HepG2 (cell line): ENCODE data around the gene KRTCAP2. TPM values are rescaled to one million over a fixed set of nuclear protein-coding genes. Genes with fewer than 3 reads are reported as not detected.

Experiments
- EP300 ChIP-seq, 3 experiments: sonication (generic) in 1 of 3; formaldehyde crosslinking in 1 of 3; IDR thresholded peaks; 2 replicates each; pipeline versions ENCODE4 v1.5.1 to v1.6.1; 2011 to 2020; ENCODE audit warnings: low read depth in 2 of 3, low read length in 2 of 3, borderline replicate concordance in 1 of 3, improper control_type of control experiment in 1 of 3, mild to moderate bottlenecking in 1 of 3, missing genetic modification reagents in 1 of 3, moderate library complexity in 1 of 3
- FOXM1 ChIP-seq: sonication (generic); formaldehyde crosslinking; IDR thresholded peaks from 2 replicates; pipeline ENCODE4 v1.5.0; 2020; ENCODE audit warnings: missing genetic modification reagents
- GABPA ChIP-seq, 2 experiments: IDR thresholded peaks; 2 replicates each; pipeline ENCODE4 v1.6.1; 2011 to 2016; ENCODE audit warnings: low read depth in 2 of 2, low read length in 1 of 2, missing biosample characterization in 1 of 2, missing genetic modification characterization in 1 of 2
- GATAD2A ChIP-seq: IDR thresholded peaks from 2 replicates; pipeline ENCODE4 v1.6.1; 2016
- JUN ChIP-seq: sonication (generic); formaldehyde crosslinking; IDR thresholded peaks from 2 replicates; pipeline ENCODE4 v1.4.0; 2020; ENCODE audit warnings: mild to moderate bottlenecking, missing genetic modification reagents
- NFATC3 ChIP-seq: sonication (generic); formaldehyde crosslinking; IDR thresholded peaks from 2 replicates; pipeline ENCODE4 v1.5.1; 2020; ENCODE audit warnings: mild to moderate bottlenecking, missing genetic modification reagents
- NFE2L1 ChIP-seq: sonication (generic); formaldehyde crosslinking; IDR thresholded peaks from 2 replicates; pipeline ENCODE4 v1.4.0; 2020; ENCODE audit warnings: missing genetic modification reagents, mild to moderate bottlenecking, borderline replicate concordance
- PAX8 ChIP-seq: sonication (generic); formaldehyde crosslinking; IDR thresholded peaks from 2 replicates; pipeline ENCODE4 v1.8.0; 2022; ENCODE audit warnings: mild to moderate bottlenecking, missing genetic modification reagents, borderline replicate concordance
- TCF12 ChIP-seq, 2 experiments: fragments of 450-650 bp in 1 of 2; sonication (generic) in 1 of 2; formaldehyde crosslinking in 1 of 2; IDR thresholded peaks; 2 replicates each; pipeline versions ENCODE4 v1.6.1 to v1.8.0; 2017 to 2022; ENCODE audit warnings: antibody characterized with exemption in 1 of 2, mild to moderate bottlenecking in 1 of 2, missing genetic modification reagents in 1 of 2, moderate library complexity in 1 of 2
- TRIM24 ChIP-seq: sonication (generic); formaldehyde crosslinking; IDR thresholded peaks from 2 replicates; pipeline ENCODE4 v1.8.0; 2022; ENCODE audit warnings: mild to moderate bottlenecking, missing genetic modification reagents
- U2AF2 ChIP-seq: fragments of 200-400 bp; formaldehyde crosslinking; IDR thresholded peaks from 2 replicates; pipeline ENCODE4 v1.6.1; 2017; ENCODE audit warnings: low read depth, mild to moderate bottlenecking, low read length
- ZBTB3 ChIP-seq: sonication (generic); formaldehyde crosslinking; IDR thresholded peaks from 2 replicates; pipeline ENCODE4 v1.4.0; 2020; ENCODE audit warnings: low read depth, mild to moderate bottlenecking, moderate library complexity, missing genetic modification reagents, borderline replicate concordance
- ZKSCAN5 ChIP-seq: sonication (generic); formaldehyde crosslinking; IDR thresholded peaks from 2 replicates; pipeline ENCODE4 v1.5.1; 2020; ENCODE audit warnings: mild to moderate bottlenecking, missing genetic modification reagents
- ZNF333 ChIP-seq: sonication (generic); formaldehyde crosslinking; IDR thresholded peaks from 2 replicates; pipeline ENCODE4 v1.4.0; 2020; ENCODE audit warnings: mild to moderate bottlenecking, missing genetic modification reagents, borderline replicate concordance
- polyA plus RNA-seq, 8 experiments: library from polyadenylated mRNA; depleted of rRNA in 3 of 8; stranded (reverse) in 7 of 8; unstranded in 1 of 8; fragments of >200 nt; fragmentation: Illumina TruSeq in 4 of 8; extraction: Trizol in 4 of 8; gene quantifications; 2 replicates each; pipeline versions ENCODE4 v1.2.1 to v1.2.3, GENCODE V29; 2011 to 2016; ENCODE audit warnings: low read depth in 4 of 8, missing spikeins in 1 of 8, mixed read lengths in 1 of 8; ENCODE audit not compliant: insufficient read depth in 1 of 8
- total RNA-seq, 5 experiments: library from RNA; depleted of rRNA; stranded (reverse); fragments of >200 nt; fragmentation: Illumina TruSeq; extraction: Trizol; gene quantifications; 2 replicates each; pipeline ENCODE4 v1.2.3, GENCODE V29; 2016; ENCODE audit warnings: low read depth in 1 of 5
- TF ChIP-seq, protein P1 (sequence below): sonication (generic); formaldehyde crosslinking; IDR thresholded peaks from 2 replicates; pipeline ENCODE4 v1.8.0; 2022; ENCODE audit warnings: mild to moderate bottlenecking, missing genetic modification reagents, moderate library complexity
- TF ChIP-seq, protein P2 (sequence below): sonication (generic); formaldehyde crosslinking; IDR thresholded peaks from 2 replicates; pipeline ENCODE4 v1.5.1; 2020; ENCODE audit warnings: missing genetic modification reagents, mild to moderate bottlenecking, borderline replicate concordance
- TF ChIP-seq, protein P3 (sequence below): IDR thresholded peaks from 2 replicates; pipeline ENCODE4 v1.6.1; 2018; ENCODE audit warnings: missing genetic modification reagents
- TF ChIP-seq, protein P4 (sequence below): sonication (generic); formaldehyde crosslinking; IDR thresholded peaks from 2 replicates; pipeline ENCODE4 v1.4.0; 2020; ENCODE audit warnings: mild to moderate bottlenecking, missing genetic modification reagents
- TF ChIP-seq, protein P5 (sequence below), 2 experiments: sonication (generic) in 1 of 2; formaldehyde crosslinking in 1 of 2; IDR thresholded peaks; 2 replicates each; pipeline versions ENCODE4 v1.4.0 to v1.6.1; 2018 to 2020; ENCODE audit warnings: missing genetic modification reagents in 2 of 2, borderline replicate concordance in 1 of 2, low read depth in 1 of 2, mild to moderate bottlenecking in 1 of 2, missing biosample characterization in 1 of 2

KRTCAP2 gene
- total and polyA plus RNA-seq, 2 of the 13 experiments (the other 11 are each of a cell fraction or from before 2014, with no cell fraction given): 77.3 to 79.4 TPM

DNA sequence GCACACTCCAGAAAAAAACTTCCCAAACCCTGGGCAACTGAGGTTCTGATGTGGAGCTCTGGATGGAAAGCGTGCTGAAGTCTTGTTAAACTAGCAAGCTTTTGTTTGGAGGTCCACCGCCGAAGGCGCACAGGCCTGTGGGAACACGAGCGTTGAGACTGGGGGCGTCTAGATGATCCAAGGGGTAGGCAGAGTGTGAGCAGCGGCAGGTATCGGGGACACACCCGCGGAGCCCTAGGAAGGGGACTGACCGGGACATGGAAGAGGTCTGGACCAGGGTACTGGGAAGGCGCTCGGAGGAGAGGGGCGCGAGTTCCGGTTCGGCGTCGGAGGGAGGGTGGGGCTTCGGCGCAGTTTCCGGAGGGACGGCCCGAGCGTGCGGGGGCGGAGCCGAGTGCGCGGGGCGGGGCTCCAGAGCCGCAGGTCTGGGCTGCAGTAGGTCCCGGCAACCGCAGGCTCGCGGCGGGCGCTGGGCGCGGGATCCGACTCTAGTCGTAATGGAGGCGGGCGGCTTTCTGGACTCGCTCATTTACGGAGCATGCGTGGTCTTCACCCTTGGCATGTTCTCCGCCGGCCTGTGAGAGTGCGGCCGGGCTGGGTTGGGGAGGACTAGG is 37.6 kb downstream of the KRTCAP2 start, which contains the start of gene SLC50A1 (continued):
- TF ChIP-seq, protein P1, sequence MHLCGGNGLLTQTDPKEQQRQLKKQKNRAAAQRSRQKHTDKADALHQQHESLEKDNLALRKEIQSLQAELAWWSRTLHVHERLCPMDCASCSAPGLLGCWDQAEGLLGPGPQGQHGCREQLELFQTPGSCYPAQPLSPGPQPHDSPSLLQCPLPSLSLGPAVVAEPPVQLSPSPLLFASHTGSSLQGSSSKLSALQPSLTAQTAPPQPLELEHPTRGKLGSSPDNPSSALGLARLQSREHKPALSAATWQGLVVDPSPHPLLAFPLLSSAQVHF: peak; percentile 89; the same call in 1 of the 2 replicates
- TF ChIP-seq, protein P2, sequence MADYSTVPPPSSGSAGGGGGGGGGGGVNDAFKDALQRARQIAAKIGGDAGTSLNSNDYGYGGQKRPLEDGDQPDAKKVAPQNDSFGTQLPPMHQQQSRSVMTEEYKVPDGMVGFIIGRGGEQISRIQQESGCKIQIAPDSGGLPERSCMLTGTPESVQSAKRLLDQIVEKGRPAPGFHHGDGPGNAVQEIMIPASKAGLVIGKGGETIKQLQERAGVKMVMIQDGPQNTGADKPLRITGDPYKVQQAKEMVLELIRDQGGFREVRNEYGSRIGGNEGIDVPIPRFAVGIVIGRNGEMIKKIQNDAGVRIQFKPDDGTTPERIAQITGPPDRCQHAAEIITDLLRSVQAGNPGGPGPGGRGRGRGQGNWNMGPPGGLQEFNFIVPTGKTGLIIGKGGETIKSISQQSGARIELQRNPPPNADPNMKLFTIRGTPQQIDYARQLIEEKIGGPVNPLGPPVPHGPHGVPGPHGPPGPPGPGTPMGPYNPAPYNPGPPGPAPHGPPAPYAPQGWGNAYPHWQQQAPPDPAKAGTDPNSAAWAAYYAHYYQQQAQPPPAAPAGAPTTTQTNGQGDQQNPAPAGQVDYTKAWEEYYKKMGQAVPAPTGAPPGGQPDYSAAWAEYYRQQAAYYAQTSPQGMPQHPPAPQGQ: peak; percentile 94
- no peak for TF ChIP-seq TCF12 (IDR thresholded peaks at IDR 0.05)
- 0 out of 2 replicates have a peak, but pooled peaks have one; percentile 22 for TF ChIP-seq TCF12 (CRISPR knock-in tag; IDR thresholded peaks at IDR 0.05)
- TF ChIP-seq NFE2L1: no peak
- no peak for TF ChIP-seq ZKSCAN5 (CRISPR knock-in tag)
- TF ChIP-seq, protein P3, sequence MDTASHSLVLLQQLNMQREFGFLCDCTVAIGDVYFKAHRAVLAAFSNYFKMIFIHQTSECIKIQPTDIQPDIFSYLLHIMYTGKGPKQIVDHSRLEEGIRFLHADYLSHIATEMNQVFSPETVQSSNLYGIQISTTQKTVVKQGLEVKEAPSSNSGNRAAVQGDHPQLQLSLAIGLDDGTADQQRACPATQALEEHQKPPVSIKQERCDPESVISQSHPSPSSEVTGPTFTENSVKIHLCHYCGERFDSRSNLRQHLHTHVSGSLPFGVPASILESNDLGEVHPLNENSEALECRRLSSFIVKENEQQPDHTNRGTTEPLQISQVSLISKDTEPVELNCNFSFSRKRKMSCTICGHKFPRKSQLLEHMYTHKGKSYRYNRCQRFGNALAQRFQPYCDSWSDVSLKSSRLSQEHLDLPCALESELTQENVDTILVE (CRISPR knock-in tag): peak; percentile 49; the same call in 1 of the 2 replicates
- TF ChIP-seq NFATC3 (CRISPR knock-in tag): no peak
- no peak; the same call in 1 of the 2 replicates for TF ChIP-seq JUN (CRISPR knock-in tag)
- 0 out of 2 replicates have a peak, but pooled peaks have one; percentile 91 for TF ChIP-seq PAX8 (CRISPR knock-in tag)
- no peak; a peak in 1 of 4 replicates for TF ChIP-seq EP300 (IDR thresholded peaks at IDR 0.05; ENCODE audit: low read depth in 2 of 2, low read length in 2 of 2)
- TF ChIP-seq EP300 (CRISPR knock-in tag; IDR thresholded peaks at IDR 0.05; ENCODE audit: borderline replicate concordance): no peak
- TF ChIP-seq, protein P4, sequence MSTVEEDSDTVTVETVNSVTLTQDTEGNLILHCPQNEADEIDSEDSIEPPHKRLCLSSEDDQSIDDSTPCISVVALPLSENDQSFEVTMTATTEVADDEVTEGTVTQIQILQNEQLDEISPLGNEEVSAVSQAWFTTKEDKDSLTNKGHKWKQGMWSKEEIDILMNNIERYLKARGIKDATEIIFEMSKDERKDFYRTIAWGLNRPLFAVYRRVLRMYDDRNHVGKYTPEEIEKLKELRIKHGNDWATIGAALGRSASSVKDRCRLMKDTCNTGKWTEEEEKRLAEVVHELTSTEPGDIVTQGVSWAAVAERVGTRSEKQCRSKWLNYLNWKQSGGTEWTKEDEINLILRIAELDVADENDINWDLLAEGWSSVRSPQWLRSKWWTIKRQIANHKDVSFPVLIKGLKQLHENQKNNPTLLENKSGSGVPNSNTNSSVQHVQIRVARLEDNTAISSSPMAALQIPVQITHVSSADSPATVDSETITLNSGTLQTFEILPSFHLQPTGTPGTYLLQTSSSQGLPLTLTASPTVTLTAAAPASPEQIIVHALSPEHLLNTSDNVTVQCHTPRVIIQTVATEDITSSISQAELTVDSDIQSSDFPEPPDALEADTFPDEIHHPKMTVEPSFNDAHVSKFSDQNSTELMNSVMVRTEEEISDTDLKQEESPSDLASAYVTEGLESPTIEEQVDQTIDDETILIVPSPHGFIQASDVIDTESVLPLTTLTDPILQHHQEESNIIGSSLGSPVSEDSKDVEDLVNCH (CRISPR knock-in tag): 0 out of 2 replicates have a peak, but pooled peaks have one; percentile 77
- TF ChIP-seq, protein P5, sequence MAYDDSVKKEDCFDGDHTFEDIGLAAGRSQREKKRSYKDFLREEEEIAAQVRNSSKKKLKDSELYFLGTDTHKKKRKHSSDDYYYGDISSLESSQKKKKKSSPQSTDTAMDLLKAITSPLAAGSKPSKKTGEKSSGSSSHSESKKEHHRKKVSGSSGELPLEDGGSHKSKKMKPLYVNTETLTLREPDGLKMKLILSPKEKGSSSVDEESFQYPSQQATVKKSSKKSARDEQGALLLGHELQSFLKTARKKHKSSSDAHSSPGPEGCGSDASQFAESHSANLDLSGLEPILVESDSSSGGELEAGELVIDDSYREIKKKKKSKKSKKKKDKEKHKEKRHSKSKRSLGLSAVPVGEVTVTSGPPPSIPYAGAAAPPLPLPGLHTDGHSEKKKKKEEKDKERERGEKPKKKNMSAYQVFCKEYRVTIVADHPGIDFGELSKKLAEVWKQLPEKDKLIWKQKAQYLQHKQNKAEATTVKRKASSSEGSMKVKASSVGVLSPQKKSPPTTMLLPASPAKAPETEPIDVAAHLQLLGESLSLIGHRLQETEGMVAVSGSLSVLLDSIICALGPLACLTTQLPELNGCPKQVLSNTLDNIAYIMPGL (CRISPR knock-in tag; IDR thresholded peaks at IDR 0.05; ENCODE audit: borderline replicate concordance in 1 of 2, low read depth in 1 of 2): peak; percentile 35 to 50; a peak in 2 of 4 replicates
- no peak for TF ChIP-seq GABPA (IDR thresholded peaks at IDR 0.05; ENCODE audit: low read depth, low read length)
- no peak for TF ChIP-seq GABPA (CRISPR knock-in tag; IDR thresholded peaks at IDR 0.05; ENCODE audit: low read depth)
- TF ChIP-seq GATAD2A (CRISPR knock-in tag): 0 out of 2 replicates have a peak, but pooled peaks have one; percentile 4
- TF ChIP-seq FOXM1 (CRISPR knock-in tag): no peak
- peak; percentile 94 for TF ChIP-seq ZBTB3 (CRISPR knock-in tag)
- no peak for TF ChIP-seq U2AF2
- no peak for TF ChIP-seq TRIM24
- TF ChIP-seq ZNF333: no peak
